CD1c-positive myeloid dendritic cell (primary cell): ENCODE results near the gene LAMA2.
"Not testable (repeated sequence)": the region's sequence is repeated elsewhere in the genome, so short reads cannot be mapped to it uniquely, and the experiment has no call there.

Source experiments
- DNase-seq: peaks from one replicate; pipeline ENCODE4 v3.0.0-alpha.2; 2016; ENCODE audit errors: extremely low spot score

Gene LAMA2

GRCh38 chr6:129008591-129008990, 125.7 kb downstream of the LAMA2 start:
- DNase-seq: no peak

- no peak for DNase-seq
Measured at GRCh38 chr6:129009851-129010250, 126.9 kb downstream of the LAMA2 start.

- no peak for DNase-seq
Measured at GRCh38 chr6:129014302-129014701, 131.4 kb downstream of the LAMA2 start.

- no peak for DNase-seq
Measured at GRCh38 chr6:129015721-129016120, 132.8 kb downstream of the LAMA2 start.

GRCh38 chr6:129016844-129017243, 133.9 kb downstream of the LAMA2 start:
- DNase-seq: no peak

- DNase-seq: no peak
Measured at GRCh38 chr6:129022011-129022553, 139.1 kb downstream of the LAMA2 start.

GRCh38 chr6:129026601-129027000, 143.7 kb downstream of the LAMA2 start:
- no peak for DNase-seq

- DNase-seq: no peak
Measured at GRCh38 chr6:129029778-129030177, 146.8 kb downstream of the LAMA2 start.

GRCh38 chr6:129030215-129030614, 147.3 kb downstream of the LAMA2 start:
- no peak for DNase-seq

- no peak for DNase-seq
Measured at GRCh38 chr6:129031051-129031599, 148.2 kb downstream of the LAMA2 start.

GRCh38 chr6:129032602-129033001, 149.7 kb downstream of the LAMA2 start:
- DNase-seq: no peak

- DNase-seq: no peak
Measured at GRCh38 chr6:129033180-129033579, 150.2 kb downstream of the LAMA2 start.

- no peak for DNase-seq
Measured at GRCh38 chr6:129033581-129033980, 150.6 kb downstream of the LAMA2 start.

- DNase-seq: no peak
Measured at GRCh38 chr6:129041563-129041962, 158.6 kb downstream of the LAMA2 start.

GRCh38 chr6:129046526-129046925, 163.6 kb downstream of the LAMA2 start:
- no peak for DNase-seq

- DNase-seq: no peak
Measured at GRCh38 chr6:129047834-129048233, 164.9 kb downstream of the LAMA2 start.

GRCh38 chr6:129050086-129050485, 167.1 kb downstream of the LAMA2 start:
- no peak for DNase-seq

- DNase-seq: not testable (repeated sequence)
Measured at GRCh38 chr6:129053143-129053542, 170.2 kb downstream of the LAMA2 start.

- DNase-seq: no peak
Measured at GRCh38 chr6:129055796-129056195, 172.9 kb downstream of the LAMA2 start.

GRCh38 chr6:129059650-129060049, 176.7 kb downstream of the LAMA2 start:
- DNase-seq: no peak

GRCh38 chr6:129069006-129069405, 186.1 kb downstream of the LAMA2 start:
- no peak for DNase-seq

GRCh38 chr6:129073051-129073450, 190.1 kb downstream of the LAMA2 start:
- no peak for DNase-seq

GRCh38 chr6:129073691-129074395, 190.9 kb downstream of the LAMA2 start:
- no peak for DNase-seq
